ENCODE results near the gene BACH2.

BACH2 gene

DNA sequence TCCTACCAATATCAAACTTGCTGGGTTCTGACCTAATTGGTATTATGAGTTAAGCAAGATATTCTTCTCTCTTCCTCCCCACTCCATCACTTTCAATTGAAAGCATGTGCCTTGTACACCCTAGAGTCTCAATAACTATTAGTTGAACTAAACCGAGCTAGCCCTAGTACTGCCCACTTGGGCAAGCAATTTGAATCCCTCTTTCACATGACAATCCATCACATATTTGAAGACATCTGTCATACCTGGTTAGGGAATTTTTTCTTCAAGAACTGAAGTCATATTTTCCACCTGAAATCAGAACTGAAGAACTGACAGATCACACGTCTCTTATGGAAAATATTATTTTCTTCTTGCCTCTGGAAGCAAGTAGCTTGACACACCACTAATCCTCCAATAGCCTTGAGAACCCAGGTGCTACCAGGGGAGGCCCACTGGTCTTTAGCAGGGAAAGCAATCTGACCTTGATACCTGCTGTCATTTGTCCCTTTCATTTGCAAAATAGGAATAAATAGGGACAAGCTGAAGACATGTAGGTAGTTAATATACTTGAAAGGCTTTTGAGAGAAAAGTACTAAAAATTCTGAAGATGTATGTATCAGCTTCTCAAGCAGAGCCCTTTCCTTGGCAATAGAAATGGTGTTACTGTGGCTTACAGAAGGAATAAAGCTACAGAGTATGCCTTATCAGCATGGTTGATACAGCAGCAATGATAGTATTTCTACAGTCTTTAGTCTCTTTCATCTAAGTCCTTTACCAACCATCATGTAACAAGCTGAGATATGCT is 331.0 kb downstream of the BACH2 start:
- DNase-seq (ENCODE audit: extremely low read depth, low read depth): no peak
- TF ChIP-seq, protein P1, sequence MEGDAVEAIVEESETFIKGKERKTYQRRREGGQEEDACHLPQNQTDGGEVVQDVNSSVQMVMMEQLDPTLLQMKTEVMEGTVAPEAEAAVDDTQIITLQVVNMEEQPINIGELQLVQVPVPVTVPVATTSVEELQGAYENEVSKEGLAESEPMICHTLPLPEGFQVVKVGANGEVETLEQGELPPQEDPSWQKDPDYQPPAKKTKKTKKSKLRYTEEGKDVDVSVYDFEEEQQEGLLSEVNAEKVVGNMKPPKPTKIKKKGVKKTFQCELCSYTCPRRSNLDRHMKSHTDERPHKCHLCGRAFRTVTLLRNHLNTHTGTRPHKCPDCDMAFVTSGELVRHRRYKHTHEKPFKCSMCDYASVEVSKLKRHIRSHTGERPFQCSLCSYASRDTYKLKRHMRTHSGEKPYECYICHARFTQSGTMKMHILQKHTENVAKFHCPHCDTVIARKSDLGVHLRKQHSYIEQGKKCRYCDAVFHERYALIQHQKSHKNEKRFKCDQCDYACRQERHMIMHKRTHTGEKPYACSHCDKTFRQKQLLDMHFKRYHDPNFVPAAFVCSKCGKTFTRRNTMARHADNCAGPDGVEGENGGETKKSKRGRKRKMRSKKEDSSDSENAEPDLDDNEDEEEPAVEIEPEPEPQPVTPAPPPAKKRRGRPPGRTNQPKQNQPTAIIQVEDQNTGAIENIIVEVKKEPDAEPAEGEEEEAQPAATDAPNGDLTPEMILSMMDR (IDR thresholded peaks at IDR 0.05; ENCODE audit: low read depth, low read length): no peak

DNA sequence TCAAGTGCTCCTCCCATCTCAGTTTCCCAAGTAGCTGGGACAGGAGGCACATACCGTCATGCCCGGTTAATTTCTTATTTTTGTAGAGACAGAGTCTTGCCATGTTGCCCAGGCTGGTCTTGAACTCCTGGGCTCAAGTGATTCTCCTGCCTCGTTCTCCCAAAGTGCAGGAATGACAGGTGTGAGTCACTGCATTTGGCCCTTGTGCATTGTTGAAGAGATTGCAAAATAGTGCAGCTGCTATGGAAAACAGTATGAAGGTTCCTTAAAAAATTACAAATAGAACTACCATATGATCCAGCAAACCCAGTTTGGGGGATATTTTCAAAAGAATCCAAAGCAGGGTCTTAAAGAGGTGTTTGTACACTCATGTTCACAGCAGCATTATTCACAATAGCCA is 333.3 kb downstream of the BACH2 start:
- TF ChIP-seq, protein P1 (IDR thresholded peaks at IDR 0.05; ENCODE audit: low read depth, low read length): no peak

DNA sequence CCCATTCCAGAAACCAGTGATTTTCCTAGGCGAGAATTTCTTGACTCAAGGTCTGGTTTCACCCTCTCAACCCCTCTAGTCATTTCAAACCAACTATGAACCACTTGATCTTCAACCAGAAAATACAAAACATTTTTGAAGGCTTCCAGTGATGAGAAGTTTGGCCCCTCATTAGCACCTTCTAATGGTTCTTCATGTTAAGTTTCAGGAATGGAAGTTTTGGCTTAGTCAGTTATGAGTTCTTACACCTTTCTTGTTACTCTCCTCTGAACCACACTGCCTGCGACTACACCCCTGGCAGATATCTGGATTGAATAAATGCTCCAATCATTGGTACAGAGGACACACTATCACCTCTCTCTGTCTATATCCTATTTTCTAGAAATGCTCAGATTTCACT is 335.2 kb downstream of the BACH2 start:
- TF ChIP-seq, protein P1 (IDR thresholded peaks at IDR 0.05; ENCODE audit: low read depth, low read length): no peak

More for the DNA sequence above, 333.3 kb downstream of the BACH2 start:
- no peak for DNase-seq (ENCODE audit: extremely low read depth, low read depth)

DNA sequence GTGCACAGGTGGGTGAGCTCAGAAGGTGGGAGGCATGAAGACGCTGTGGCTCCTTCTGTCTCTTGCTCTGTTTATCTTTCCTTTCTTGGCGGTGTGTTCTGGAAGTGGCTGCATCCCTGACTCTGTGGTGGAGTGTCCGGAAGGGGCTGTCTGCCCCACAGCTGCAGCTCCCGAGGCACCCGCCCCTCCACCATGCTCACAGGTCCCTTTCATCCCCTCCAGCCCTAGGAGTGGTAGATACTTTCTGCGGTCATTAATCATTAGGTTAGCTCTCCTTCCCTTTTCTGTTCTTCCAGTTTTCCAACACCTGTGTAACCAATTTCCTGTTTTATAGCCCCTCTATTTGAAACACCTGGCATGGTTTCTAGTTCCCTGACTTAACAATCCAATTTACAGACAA is 336.8 kb downstream of the BACH2 start:
- TF ChIP-seq, protein P1 (IDR thresholded peaks at IDR 0.05; ENCODE audit: low read depth, low read length): no peak
- DNase-seq (ENCODE audit: extremely low read depth, low read depth): no peak

More for the DNA sequence above, 335.2 kb downstream of the BACH2 start:
- no peak for DNase-seq (ENCODE audit: extremely low read depth, low read depth)

DNA sequence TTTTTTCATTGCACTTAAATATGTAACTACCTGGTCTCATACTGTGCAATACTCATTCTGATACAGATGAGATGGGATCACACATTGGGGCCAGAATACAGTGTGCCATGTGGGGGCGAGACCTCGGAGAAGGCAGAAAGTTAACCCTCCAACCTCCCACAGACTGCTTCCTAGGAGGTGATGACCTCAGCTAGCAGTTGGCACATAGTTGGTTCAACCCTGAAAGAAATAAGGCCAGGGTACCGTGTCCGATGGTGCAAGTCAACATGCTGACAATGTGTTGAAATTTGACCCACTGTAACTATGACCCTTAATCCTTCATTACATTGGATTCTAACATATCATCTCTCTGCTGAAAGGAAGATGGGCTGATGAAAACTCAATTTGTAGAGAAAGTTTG is 340.5 kb downstream of the BACH2 start:
- no peak for DNase-seq (ENCODE audit: extremely low read depth, low read depth)
- TF ChIP-seq, protein P1 (IDR thresholded peaks at IDR 0.05; ENCODE audit: low read depth, low read length): no peak

DNA sequence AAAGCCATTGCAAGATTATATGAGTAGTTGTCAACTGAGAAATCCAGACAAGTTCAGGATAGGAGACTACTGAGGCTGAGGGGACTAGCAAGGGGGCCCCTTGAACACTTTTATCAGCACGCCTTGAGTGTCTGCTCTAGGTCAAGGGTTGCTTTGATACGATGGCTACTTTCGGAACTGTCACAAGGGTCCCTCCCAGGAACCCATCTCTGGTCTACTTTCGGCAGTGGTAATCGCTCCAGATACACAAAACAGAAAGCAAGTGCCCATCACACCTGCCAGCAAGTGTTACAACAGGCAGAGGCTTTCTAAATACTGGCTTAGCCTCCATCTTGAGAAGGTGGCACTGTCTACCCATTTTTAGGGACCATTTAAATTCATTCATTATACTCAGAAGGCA is 341.3 kb downstream of the BACH2 start:
- no peak for DNase-seq (ENCODE audit: extremely low read depth, low read depth)

DNA sequence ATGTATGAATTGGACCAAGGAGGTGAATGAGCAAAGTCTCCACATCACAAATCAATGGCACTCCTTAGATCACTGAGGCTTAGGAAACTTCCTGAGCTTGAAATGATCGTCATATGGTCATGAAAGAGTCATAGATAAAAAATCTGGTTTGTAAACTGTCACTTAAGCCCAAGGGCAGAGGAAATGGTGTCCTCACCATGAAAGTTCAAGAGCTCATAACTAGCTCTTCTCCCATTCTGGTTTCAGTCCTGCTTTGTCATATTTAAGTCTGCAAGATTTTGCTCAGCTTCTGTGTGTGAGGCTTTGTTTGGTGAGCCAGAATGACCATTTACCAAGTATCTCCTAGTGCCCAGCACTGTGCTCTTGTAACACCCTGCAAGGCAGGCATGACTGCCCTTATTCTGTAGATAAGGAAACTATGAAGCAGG is 341.9 kb downstream of the BACH2 start:
- no peak for DNase-seq (ENCODE audit: extremely low read depth, low read depth)
- TF ChIP-seq, protein P1 (IDR thresholded peaks at IDR 0.05; ENCODE audit: low read depth, low read length): no peak

More for the DNA sequence above, 341.3 kb downstream of the BACH2 start:
- TF ChIP-seq, protein P1 (IDR thresholded peaks at IDR 0.05; ENCODE audit: low read depth, low read length): no peak
